Endodermal cell (in vitro differentiated cells): Measurements from ENCODE around the gene ZPBP. TPM values are rescaled to one million over a fixed set of nuclear protein-coding genes. Genes with fewer than 3 reads are reported as not detected.

Experiments used
- DNase-seq: peaks from one replicate; pipeline ENCODE4 v3.0.0-alpha.2; 2017
- H3K27ac ChIP-seq: 2 replicates; pipeline ENCODE4 v1.5.1; 2013; ENCODE audit warnings: mild to moderate bottlenecking, low read depth, low read length, moderate library complexity
- H3K27me3 ChIP-seq: 2 replicates; pipeline ENCODE4 v1.6.1; 2013; ENCODE audit warnings: mild to moderate bottlenecking, low read length, moderate library complexity; ENCODE audit not compliant: insufficient read depth, control insufficient read depth, poor library complexity, severe bottlenecking
- H3K36me3 ChIP-seq: 2 replicates; pipeline ENCODE4 v1.7.0; 2013; ENCODE audit warnings: mild to moderate bottlenecking, low read length, moderate library complexity; ENCODE audit not compliant: control insufficient read depth, insufficient read depth
- H3K4me1 ChIP-seq: one replicate; pipeline ENCODE4 v1.7.0; 2013; ENCODE audit warnings: low read length; ENCODE audit not compliant: control insufficient read depth, insufficient read depth
- H3K4me3 ChIP-seq: 2 replicates; pipeline ENCODE4 v1.5.1; 2013; ENCODE audit warnings: mild to moderate bottlenecking, low read length, moderate library complexity
- H3K9ac ChIP-seq: 2 replicates; pipeline ENCODE4 v1.6.1; 2013; ENCODE audit warnings: mild to moderate bottlenecking, low read length, moderate library complexity; ENCODE audit not compliant: poor library complexity, severe bottlenecking; ENCODE audit errors: extremely low read depth
- H3K9me3 ChIP-seq: 2 replicates; pipeline ENCODE4 v1.6.1; 2013; ENCODE audit warnings: mild to moderate bottlenecking, low read length, moderate library complexity; ENCODE audit not compliant: control insufficient read depth
- H3K27ac Mint-ChIP-seq: 2 replicates; pipeline ENCODE4 v1.8.0; 2020; ENCODE audit warnings: mixed read lengths
- H3K27me3 Mint-ChIP-seq: 2 replicates; pipeline ENCODE4 v1.8.0; 2021; ENCODE audit warnings: mild to moderate bottlenecking, mixed read lengths; ENCODE audit not compliant: insufficient read depth
- H3K36me3 Mint-ChIP-seq: 2 replicates; pipeline ENCODE4 v1.8.0; 2020; ENCODE audit warnings: low read depth, mixed read lengths
- H3K4me1 Mint-ChIP-seq: 2 replicates; pipeline ENCODE4 v1.8.0; 2020; ENCODE audit warnings: mixed read lengths
- H3K4me3 Mint-ChIP-seq: 2 replicates; pipeline ENCODE4 v1.8.0; 2020; ENCODE audit warnings: mild to moderate bottlenecking, moderate library complexity, mixed read lengths
- H3K9me3 Mint-ChIP-seq: 2 replicates; pipeline ENCODE4 v1.8.0; 2020; ENCODE audit warnings: mild to moderate bottlenecking, mixed read lengths
- WGBS, 2 experiments: methylation state at CpG; one replicate each; pipeline versions ENCODE4 v1.1.5 to v1.1.7; 2013; ENCODE audit warnings: missing lambda C conversion rate in 2 of 2, mixed read lengths in 1 of 2; ENCODE audit not compliant: insufficient coverage in 1 of 2, insufficient read length in 1 of 2; 5-methylcytosine and 5-hydroxymethylcytosine counted together
- total RNA-seq, 2 donors: library from RNA; stranded (reverse); fragmentation: NEBNext Ultra II Directional in 1 of 2; extraction: Animal tissue kit (Norgen Biotek cat#: 25700) in 1 of 2; gene quantifications; 2 replicates in 1 of 2; 3 replicates in 1 of 2; pipeline ENCODE4 v1.2.1, GENCODE V29; 2021
- TF ChIP-seq, protein P1 (sequence below): fragments of 200-600 bp; sonication (generic); conservative IDR thresholded peaks from 2 replicates; pipeline ENCODE4 v1.5.0; 2021; ENCODE audit warnings: antibody characterized with exemption, mild to moderate bottlenecking

The ZPBP gene
- total RNA-seq, 2 donors from 2014 or later = not detected

DNA sequence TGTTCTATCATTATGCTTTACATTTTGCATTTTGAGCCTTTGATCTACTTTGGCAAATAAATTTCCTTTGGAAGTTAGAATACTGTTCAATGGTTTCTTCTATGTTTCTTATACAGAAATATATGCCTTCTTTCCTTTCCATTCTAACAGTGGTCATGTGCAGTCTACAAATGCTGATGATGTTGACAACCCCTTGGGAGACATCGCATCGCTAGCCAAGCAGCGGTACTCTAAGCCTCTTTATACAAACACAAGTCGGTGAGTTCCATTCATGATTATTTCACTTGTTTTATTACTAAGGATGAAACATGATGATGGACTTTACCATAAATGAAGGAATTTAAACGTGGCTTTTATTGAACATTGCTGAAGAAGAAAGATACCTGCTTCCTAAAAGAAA is 48.1 kb upstream of the ZPBP start:
- no peaks in the 10 kb centered on the region for H3K27me3 ChIP-seq
- no peak overlapping the region for H3K4me3 ChIP-seq
- TF ChIP-seq, protein P1, sequence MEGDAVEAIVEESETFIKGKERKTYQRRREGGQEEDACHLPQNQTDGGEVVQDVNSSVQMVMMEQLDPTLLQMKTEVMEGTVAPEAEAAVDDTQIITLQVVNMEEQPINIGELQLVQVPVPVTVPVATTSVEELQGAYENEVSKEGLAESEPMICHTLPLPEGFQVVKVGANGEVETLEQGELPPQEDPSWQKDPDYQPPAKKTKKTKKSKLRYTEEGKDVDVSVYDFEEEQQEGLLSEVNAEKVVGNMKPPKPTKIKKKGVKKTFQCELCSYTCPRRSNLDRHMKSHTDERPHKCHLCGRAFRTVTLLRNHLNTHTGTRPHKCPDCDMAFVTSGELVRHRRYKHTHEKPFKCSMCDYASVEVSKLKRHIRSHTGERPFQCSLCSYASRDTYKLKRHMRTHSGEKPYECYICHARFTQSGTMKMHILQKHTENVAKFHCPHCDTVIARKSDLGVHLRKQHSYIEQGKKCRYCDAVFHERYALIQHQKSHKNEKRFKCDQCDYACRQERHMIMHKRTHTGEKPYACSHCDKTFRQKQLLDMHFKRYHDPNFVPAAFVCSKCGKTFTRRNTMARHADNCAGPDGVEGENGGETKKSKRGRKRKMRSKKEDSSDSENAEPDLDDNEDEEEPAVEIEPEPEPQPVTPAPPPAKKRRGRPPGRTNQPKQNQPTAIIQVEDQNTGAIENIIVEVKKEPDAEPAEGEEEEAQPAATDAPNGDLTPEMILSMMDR = no peak
- no peaks in the 10 kb centered on the region for H3K4me1 ChIP-seq
- 93 to 94% methylated on average over 3 to 5 of the region's 5 CpGs for WGBS, 2 experiments
- H3K9me3 ChIP-seq = peaks cover 5% of the 10 kb centered on the region
- H3K9ac ChIP-seq = no peak overlapping the region
- no peak for DNase-seq
- H3K27ac ChIP-seq = no peak overlapping the region
- H3K9me3 Mint-ChIP-seq = no peaks in the 10 kb centered on the region
- no peak overlapping the region for H3K27ac Mint-ChIP-seq
- H3K36me3 Mint-ChIP-seq = no peaks in the 10 kb centered on the region
- no peaks in the 10 kb centered on the region for H3K27me3 Mint-ChIP-seq
- no peak overlapping the region for H3K4me3 Mint-ChIP-seq
- no peaks in the 10 kb centered on the region for H3K36me3 ChIP-seq
- H3K4me1 Mint-ChIP-seq = no peaks in the 10 kb centered on the region

DNA sequence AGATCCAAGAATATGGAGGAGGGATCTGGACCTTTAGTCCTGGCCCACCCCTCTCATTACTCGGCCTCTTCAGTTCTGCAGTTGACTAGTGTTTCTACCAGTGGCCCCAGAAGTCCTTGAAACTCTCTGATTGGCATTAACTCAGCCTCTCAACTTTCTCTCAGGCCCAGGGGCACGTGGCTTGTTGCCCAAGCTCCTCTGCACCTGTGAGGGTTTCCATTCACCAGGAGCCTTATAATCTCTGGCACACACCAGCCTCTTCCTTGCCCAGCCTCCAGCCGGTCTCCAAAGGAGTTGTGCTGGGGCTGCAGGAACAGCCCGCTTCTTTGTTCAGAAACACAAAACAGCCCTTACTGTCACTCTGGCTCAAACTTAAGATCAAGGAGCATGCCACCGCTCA is 47.6 kb upstream of the ZPBP start:
- no peaks in the 10 kb centered on the region for H3K36me3 Mint-ChIP-seq
- Histone ChIP-seq H3K9ac (no peak overlapping the region), H3K27ac (no peak overlapping the region), H3K4me1 (no peaks in the 10 kb centered on the region), H3K9me3 (peaks cover 5% of the 10 kb centered on the region), H3K27me3 (no peaks in the 10 kb centered on the region), H3K36me3 (no peaks in the 10 kb centered on the region), H3K4me3 (no peak overlapping the region)
- H3K4me1 Mint-ChIP-seq = no peaks in the 10 kb centered on the region
- no peak overlapping the region for H3K4me3 Mint-ChIP-seq
- DNase-seq = no peak
- H3K27me3 Mint-ChIP-seq = no peaks in the 10 kb centered on the region
- no peaks in the 10 kb centered on the region for H3K9me3 Mint-ChIP-seq
- no peak overlapping the region for H3K27ac Mint-ChIP-seq
- 88% methylated on average over 4 of the region's 5 CpGs; no CpG with 5 or more reads in 1 of the 2 experiments for WGBS, 2 experiments
- TF ChIP-seq, protein P1 = no peak

DNA sequence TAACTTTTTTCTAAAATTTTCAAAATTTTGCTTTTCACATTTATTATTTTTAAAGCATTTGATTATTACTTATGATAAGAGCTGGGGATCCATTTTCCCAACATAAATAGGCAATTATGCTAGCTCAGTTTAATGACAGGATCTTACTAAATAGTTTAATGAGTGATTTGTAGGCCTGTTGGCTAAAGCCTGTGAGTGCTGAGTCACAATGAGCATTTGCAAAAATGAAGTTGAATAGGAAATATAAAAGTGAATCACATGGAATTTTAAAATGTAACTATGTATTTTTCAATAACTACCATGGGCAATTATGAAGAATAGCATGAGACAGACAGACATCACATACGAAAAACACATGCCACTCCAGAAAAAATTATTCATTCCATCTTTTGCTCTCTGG is 45.1 kb upstream of the ZPBP start:
- H3K9me3 ChIP-seq = peaks cover 5% of the 10 kb centered on the region
- no peak overlapping the region for H3K9ac ChIP-seq
- no peaks in the 10 kb centered on the region for H3K27me3 ChIP-seq
- H3K4me1 ChIP-seq = no peaks in the 10 kb centered on the region
- H3K4me3 ChIP-seq = no peak overlapping the region
- TF ChIP-seq, protein P1 = no peak
- Mint-ChIP-seq H3K4me1 (no peaks in the 10 kb centered on the region), H3K27ac (no peak overlapping the region), H3K36me3 (no peaks in the 10 kb centered on the region), H3K4me3 (no peak overlapping the region), H3K9me3 (no peaks in the 10 kb centered on the region), H3K27me3 (no peaks in the 10 kb centered on the region)
- 80 to 81% methylated on average over 1 of the region's 1 CpG for WGBS, 2 experiments
- DNase-seq = no peak
- H3K27ac ChIP-seq = no peak overlapping the region
- H3K36me3 ChIP-seq = no peaks in the 10 kb centered on the region
